DMS153 treated with DMSO at 0.1 percent for 48 hours (cell line): ENCODE data around the gene TAF3.

ENCODE experiments used
- DNase-seq: peaks from one replicate; lab custom pipeline; 2025; ENCODE audit not compliant: unreplicated experiment; lab: John Stamatoyannopoulos, UW

TAF3 gene

DNA sequence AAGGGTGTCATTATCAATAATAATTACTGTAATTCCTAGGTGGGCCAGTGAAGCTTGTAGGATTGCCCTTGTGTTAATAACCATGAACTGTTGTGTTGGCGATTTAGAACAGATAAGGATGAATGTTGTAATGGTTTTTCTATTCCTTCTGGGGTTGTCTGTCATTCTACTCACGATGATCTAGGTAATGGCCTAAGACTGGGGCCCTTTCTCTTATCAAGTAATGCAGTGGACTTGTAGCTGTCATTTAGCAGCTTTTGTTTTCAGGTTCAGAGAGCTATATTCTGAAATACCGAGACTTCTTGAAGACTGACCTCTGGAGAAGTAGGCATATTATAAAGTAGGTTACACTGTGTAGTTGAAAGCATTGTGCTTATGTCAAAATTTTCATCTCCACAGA, 110.2 kb downstream of the TAF3 start:
- DNase-seq = no peak

GRCh38 chr10:7932301-7933036, 114.2 kb downstream of the TAF3 start:
- DNase-seq = no peak

DNA sequence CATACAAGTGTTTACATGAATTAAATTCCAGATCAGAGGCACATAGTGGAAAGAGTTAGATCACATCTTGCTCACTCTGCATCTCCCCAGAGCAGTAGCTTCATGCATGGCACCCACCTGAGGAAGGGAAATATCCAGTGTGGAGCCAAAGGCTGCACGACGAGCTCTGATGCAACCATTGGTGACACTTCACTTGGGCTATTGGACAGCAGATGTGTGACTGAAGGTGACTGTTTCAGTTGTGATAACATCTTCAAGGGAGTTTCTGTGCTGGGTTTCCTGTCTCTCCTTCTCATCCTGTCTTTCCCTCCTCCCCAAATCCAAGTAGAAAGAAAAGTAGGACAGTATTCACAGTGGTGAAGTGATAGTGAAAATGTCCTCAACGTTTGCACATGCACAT, 115.0 kb downstream of the TAF3 start:
- no peak for DNase-seq

DNA sequence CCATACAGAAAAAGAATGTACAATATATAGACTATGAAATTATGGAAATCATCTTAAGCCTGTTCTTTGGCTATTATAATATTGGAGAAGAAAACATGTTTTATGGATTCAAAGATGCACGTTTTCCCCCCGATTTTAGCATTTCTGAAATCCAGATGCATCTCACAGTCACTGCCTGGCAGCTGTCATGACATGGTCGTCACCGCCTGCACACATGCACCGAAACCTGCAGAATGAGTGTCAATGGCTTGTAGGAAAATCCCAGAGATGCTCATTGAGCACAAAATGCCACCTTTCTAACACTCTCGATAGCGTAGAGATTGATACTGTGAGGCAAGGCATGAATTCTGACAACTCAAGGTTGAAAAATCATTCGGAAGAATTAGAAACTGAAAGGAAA, 115.5 kb downstream of the TAF3 start:
- no peak for DNase-seq

DNA sequence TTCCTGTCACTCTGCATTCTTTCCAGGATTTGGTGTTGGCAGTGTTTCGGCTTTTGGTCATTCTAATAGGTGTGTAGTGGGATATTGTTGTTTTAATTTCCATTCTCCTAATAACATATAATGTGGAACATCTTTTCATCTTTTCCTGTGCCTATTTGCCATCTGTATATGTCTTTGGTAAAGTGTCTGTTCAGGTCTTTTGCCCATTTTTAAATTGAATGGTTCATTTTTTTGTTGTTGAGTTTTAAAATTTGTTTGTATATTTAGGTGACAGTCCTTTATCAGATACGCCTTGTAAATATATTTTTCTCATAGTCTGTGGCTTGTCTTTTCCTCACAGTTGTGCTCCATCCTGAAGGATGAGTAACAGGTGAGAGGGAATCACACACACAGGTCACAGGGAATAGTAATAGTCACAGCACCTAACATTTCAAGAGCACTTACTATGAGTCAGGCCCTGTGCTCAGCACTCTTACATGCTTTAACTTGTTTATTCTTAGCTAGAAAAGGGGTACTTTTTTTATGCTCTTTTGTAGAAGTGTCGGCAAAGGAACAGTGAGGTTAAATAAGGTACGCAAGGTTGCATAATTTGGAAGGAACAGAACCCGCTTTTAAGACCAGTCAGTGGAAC, 119.1 kb downstream of the TAF3 start:
- no peak for DNase-seq

GRCh38 chr10:7941576-7941975, 123.3 kb downstream of the TAF3 start:
- DNase-seq = no peak

- DNase-seq = no peak
Measured at GRCh38 chr10:7942316-7942715, 124.0 kb downstream of the TAF3 start.

DNA sequence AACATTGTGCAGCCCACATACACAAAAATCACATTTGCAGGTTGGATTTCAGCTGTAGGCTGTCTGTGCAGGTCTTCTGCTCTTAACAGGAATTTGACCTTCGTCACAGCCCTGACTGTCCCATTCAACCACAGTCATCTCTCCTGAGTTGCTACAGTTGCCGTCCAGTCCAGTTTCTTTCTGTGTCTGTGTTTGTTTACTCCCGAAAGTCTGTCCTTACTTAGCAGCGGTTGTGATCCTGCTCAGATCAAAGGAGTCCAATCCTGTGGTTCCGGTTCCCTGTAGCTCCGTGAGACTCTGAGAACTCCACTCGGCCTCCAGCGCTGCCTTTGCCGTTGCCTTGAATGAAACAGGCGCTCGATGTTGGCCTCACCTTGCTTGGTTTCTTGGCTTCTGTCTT, 124.6 kb downstream of the TAF3 start:
- no peak for DNase-seq

- no peak for DNase-seq
Measured at GRCh38 chr10:7944215-7944480, 125.8 kb downstream of the TAF3 start.

- DNase-seq = no peak
Measured at GRCh38 chr10:7944537-7944936, 126.2 kb downstream of the TAF3 start.

DNA sequence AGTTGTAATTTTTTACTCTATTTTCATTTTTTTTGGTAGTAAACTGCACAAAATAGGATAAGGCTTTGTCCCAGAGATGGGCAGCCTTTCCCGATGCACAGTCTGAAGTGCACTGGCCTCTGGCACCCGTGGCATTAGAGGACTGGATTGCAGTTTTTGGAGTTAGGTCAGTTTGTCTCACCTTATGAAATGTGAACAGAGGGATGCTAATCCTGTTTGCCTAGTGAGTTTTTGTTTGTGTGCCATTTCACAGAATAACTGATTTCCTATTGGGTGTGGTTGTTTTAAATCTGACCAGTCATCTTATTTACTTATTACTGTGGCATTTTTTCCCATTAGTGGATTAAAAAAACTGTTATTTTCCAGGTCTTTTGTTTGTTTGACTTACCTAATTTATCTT, 126.7 kb downstream of the TAF3 start:
- DNase-seq = no peak

DNA sequence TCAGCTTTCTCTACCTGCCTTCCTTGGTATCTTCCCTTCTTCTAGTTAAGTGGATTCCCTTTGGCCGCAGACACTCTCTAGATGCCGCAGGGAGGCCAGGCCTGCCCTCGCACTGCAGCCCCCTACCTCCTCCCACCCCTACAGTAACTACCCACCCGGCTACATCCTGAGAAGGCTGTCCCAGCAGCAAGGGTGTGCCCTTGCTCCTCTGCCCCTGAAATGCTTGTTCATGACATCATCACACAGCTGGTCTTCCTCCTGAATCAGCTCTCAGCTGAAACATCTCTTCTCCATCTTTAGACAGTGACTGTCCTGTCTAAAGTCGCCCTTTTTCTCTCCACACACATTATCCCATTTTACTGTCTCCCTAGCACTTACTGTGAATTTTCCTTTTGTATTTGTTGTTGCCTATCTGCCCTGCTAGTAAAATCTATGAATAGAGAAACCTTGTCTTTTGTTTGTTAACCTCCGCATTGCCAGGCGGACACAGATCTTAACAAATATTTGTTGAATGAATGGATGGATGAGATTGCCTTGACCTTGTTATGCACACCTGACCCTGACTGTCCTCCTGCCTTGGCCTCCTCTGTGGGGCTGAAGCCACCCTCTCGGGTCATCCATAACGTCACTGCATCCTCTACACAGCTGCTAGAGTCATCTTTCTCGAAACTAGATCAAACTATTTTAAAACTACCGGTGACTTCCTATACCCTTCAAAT, 127.3 kb downstream of the TAF3 start:
- DNase-seq = no peak

GRCh38 chr10:7948371-7949000, 130.2 kb downstream of the TAF3 start:
- DNase-seq = no peak

DNA sequence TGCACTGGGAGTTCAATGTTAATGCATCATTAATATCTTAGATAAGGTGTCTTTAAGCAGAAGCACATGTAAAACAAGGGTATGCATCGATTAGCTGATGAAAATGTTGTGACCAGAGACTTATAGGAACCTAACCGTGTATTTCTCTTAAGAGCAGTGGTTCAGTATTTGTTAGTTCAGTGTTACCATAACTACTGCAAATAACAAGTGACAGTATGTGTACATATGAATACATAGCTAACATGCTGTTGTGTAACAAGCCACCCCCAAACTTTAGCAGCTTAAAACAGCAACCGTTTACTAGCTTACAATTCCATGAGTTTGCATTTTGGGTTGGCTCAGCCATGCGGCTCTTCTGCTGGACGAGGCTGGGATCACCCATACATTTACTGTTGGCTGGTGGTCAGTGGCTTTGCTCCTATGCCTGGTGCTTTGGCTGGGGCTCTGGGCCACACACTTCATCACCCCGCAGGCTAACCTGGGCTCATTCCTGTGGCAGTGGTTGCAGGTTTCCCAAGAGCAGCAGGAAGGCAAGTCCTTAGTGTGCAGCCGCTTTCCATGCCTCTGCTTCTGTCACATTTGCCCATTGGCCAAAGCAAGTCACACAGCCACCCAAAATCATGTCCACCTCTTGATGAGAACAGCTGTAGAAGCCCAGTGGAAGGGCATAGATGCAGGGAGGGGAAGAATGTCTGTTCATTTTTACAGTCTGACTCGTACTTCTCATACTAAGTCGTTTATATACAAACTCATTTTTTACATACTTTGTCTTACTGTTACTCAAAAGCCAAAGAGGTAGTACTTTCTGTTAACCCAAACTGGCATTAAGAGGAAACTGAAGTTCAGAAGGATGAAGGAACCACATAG, 132.9 kb downstream of the TAF3 start:
- no peak for DNase-seq

GRCh38 chr10:7952266-7952665, 134.0 kb downstream of the TAF3 start:
- DNase-seq = no peak

- DNase-seq = no peak
Measured at GRCh38 chr10:7953447-7953846, 135.1 kb downstream of the TAF3 start.

- no peak for DNase-seq
Measured at GRCh38 chr10:7955446-7955845, 137.1 kb downstream of the TAF3 start.

DNA sequence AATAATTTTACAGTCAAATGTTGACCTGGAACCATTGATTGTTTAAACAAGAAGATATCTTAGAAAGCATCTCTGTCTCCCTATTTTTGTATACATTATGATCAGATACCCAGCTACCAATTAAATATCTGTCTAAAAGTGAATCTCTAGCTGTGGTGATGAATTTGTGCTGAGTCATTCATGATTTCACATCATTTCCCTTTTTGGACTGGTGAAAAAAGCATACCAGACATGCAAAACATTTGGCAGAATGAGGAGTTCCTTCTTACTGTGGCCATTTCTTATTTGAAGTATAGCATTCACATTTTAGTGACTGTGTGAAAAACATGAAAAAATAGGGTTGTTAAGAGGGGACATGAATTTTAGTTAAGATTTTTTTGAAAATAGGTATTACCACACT, 138.2 kb downstream of the TAF3 start:
- DNase-seq = no peak

DNA sequence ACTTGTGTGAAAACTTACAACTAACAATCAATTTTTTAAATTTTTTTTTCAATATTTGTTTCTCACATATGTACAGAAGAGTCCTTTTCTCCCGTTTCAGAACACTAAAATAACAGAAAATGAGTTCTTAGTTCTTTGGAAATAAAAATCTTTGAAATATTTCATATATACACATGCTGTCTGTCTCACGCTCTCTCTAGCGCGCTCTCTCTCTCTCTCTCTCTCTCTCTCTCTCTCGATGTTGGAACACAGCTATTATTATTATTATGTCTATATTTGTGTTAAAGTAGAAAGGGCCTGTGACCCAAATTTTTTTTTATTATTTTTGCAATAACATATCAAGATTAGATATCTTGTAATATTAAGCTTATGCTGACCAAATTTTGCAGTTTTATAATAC, 139.3 kb downstream of the TAF3 start:
- no peak for DNase-seq

DNA sequence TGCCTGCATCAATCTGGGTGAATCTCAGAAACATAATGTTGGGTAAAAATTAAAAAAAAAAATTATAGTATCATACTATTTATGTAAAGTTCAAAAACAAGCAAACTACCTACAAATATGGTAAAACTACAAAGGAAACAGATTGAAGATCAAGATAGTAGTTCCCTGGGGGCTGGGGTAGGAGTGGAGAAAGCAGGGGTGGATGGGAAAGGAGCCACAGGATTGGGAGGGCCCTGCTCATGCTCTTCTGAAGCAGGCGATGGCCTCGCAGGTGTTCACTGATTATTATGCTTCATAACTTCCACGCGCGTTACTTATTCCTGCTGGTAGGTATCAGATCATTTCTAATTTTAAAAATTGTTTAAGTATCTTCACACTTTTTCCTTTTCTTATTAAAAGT, 140.1 kb downstream of the TAF3 start:
- DNase-seq = no peak

- no peak for DNase-seq
Measured at GRCh38 chr10:7960108-7960507, 141.8 kb downstream of the TAF3 start.
